Fibroblast of villous mesenchyme (primary cell): ENCODE results near the gene NPC1. TPM values are rescaled to one million over a fixed set of nuclear protein-coding genes. Genes with fewer than 3 reads are reported as not detected.

ENCODE experiments used
- DNase-seq: peaks from one replicate; pipeline ENCODE4 v3.0.0-alpha.2; 2010; ENCODE audit warnings: low read depth
- H3K4me3 ChIP-seq: 2 replicates; pipeline ENCODE4 v1.5.1; 2011; ENCODE audit warnings: low read depth, mild to moderate bottlenecking, low read length
- total RNA-seq: library from RNA; depleted of rRNA; stranded (reverse); fragments of >200 nt; gene quantifications from 2 replicates; pipeline ENCODE4 v1.2.3, GENCODE V29; 2012
- TF ChIP-seq, protein P1 (sequence below): IDR thresholded peaks from 2 replicates; pipeline ENCODE4 v1.5.1; 2012; ENCODE audit warnings: low read depth, mild to moderate bottlenecking, low read length; ENCODE audit not compliant: insufficient read depth

The NPC1 gene
- total RNA-seq, 1 donor = 38.4 TPM

GRCh38 chr18:23585007-23585871 lies 1.1 kb downstream of the NPC1 start:
- TF ChIP-seq, protein P1, sequence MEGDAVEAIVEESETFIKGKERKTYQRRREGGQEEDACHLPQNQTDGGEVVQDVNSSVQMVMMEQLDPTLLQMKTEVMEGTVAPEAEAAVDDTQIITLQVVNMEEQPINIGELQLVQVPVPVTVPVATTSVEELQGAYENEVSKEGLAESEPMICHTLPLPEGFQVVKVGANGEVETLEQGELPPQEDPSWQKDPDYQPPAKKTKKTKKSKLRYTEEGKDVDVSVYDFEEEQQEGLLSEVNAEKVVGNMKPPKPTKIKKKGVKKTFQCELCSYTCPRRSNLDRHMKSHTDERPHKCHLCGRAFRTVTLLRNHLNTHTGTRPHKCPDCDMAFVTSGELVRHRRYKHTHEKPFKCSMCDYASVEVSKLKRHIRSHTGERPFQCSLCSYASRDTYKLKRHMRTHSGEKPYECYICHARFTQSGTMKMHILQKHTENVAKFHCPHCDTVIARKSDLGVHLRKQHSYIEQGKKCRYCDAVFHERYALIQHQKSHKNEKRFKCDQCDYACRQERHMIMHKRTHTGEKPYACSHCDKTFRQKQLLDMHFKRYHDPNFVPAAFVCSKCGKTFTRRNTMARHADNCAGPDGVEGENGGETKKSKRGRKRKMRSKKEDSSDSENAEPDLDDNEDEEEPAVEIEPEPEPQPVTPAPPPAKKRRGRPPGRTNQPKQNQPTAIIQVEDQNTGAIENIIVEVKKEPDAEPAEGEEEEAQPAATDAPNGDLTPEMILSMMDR = no peak
- H3K4me3 ChIP-seq = peak overlapping the region; percentile 92
- peak; percentile 70 for DNase-seq

- H3K4me3 ChIP-seq = no peak overlapping the region
- TF ChIP-seq, protein P1 = no peak
- DNase-seq = no peak
These were observed 2.0 kb downstream of the NPC1 start for GRCh38 chr18:23584019-23584983.

- DNase-seq = no peak
- no peak overlapping the region for H3K4me3 ChIP-seq
- TF ChIP-seq, protein P1 = no peak
These were observed 3.0 kb downstream of the NPC1 start for GRCh38 chr18:23583071-23583865.

GRCh38 chr18:23580677-23581367 lies 5.5 kb downstream of the NPC1 start:
- peak; percentile 79 for DNase-seq
- no peak overlapping the region for H3K4me3 ChIP-seq
- TF ChIP-seq, protein P1 = no peak

DNA sequence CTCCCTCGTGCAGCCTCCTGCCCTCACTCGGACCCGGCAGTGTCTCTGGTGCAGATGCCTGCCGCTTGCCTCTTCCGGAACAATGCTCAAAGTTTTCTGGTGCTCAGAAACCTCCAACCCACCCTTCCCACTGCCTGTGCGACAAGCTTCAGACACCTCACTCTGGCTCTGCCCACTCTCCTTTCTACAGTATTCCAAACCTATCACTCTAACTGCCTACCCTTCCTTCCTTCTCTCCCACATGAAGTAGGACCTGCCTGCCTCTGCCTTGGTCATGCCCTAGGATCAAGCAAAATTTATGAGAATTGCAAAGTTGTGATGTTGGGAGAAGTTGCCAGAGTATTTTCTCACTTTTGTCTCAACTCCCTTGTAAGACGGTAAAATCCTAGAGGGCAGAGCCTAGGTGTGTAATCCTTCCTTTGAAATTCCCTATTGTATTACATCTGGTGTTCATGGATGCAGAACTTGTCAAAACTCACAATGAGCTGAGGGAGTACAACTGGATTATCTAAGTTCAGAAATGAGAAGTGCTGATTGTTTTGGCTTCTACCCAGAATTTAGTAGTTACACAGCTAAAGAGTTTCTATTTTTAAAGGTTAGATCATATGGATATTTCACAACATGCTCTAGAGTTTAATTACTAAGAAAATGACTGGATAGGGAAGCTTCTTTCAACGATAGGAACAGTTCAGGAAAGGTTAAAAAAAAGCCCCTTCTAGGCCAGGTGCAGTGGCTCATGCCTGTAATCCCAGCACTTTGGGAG lies 7.2 kb downstream of the NPC1 start:
- DNase-seq = peak; percentile 52
- TF ChIP-seq, protein P1 = no peak

More for the DNA sequence above, 7.2 kb downstream of the NPC1 start:
- no peak overlapping the region for H3K4me3 ChIP-seq
